DND-41 (cell line): ENCODE data around the gene COX6A1.

Source experiments
- ATAC-seq: fragments of 200-7000 bp; cut with Tn5 transposase; 3 replicates; pipeline ENCODE4 v1.9.1; 2021; ENCODE audit warnings: low read depth; ENCODE audit not compliant: insufficient read depth
- DNase-seq: peaks from one replicate; pipeline ENCODE4 v3.0.0-alpha.2; 2020
- H2AFZ ChIP-seq: 2 replicates; pipeline ENCODE4 v1.6.0; 2012; ENCODE audit warnings: low read depth, low read length
- H3K27ac ChIP-seq: 2 replicates; pipeline ENCODE4 v1.5.1; 2012; ENCODE audit warnings: low read length, inconsistent platforms
- H3K27me3 ChIP-seq: fragments of 200-600 bp; sonication (generic); 2 replicates; pipeline ENCODE4 v1.6.0; 2012; ENCODE audit warnings: low read length, mild to moderate bottlenecking, inconsistent platforms; ENCODE audit not compliant: insufficient read depth, poor library complexity
- H3K36me3 ChIP-seq: 2 replicates; pipeline ENCODE4 v1.5.1; 2012; ENCODE audit warnings: low read length, inconsistent platforms; ENCODE audit not compliant: insufficient read depth
- H3K4me1 ChIP-seq: 2 replicates; pipeline ENCODE4 v1.5.1; 2012; ENCODE audit warnings: mild to moderate bottlenecking, low read length; ENCODE audit not compliant: insufficient read depth
- H3K4me2 ChIP-seq: 2 replicates; pipeline ENCODE4 v1.6.0; 2012; ENCODE audit warnings: mild to moderate bottlenecking, moderate library complexity, low read length, inconsistent platforms; ENCODE audit not compliant: insufficient read depth
- H3K4me3 ChIP-seq, 2 experiments: fragments of 200-600 bp in 1 of 2; shearing (Covaris generic) in 1 of 2; 2 replicates each; pipeline ENCODE4 v1.5.1; 2012 to 2016; ENCODE audit warnings: inconsistent platforms in 2 of 2, low read length in 2 of 2, mild to moderate bottlenecking in 2 of 2, low read depth in 1 of 2, moderate library complexity in 1 of 2
- H3K79me2 ChIP-seq: 2 replicates; pipeline ENCODE4 v1.6.0; 2012; ENCODE audit warnings: low read length, inconsistent platforms; ENCODE audit not compliant: insufficient read depth
- H3K9ac ChIP-seq: 2 replicates; pipeline ENCODE4 v1.6.0; 2012; ENCODE audit warnings: low read depth, mild to moderate bottlenecking, inconsistent platforms, low read length, moderate library complexity
- H3K9me3 ChIP-seq: 2 replicates; pipeline ENCODE4 v1.5.1; 2012; ENCODE audit warnings: low read length, moderate library complexity, mild to moderate bottlenecking, inconsistent platforms; ENCODE audit not compliant: insufficient read depth, severe bottlenecking
- H4K20me1 ChIP-seq: 2 replicates; pipeline ENCODE4 v1.6.0; 2012; ENCODE audit warnings: low read length; ENCODE audit not compliant: insufficient read depth
- CTCF ChIP-seq: IDR thresholded peaks from 2 replicates; pipeline ENCODE4 v1.5.1; 2012; ENCODE audit warnings: borderline replicate concordance, low read length, moderate library complexity, mild to moderate bottlenecking; ENCODE audit not compliant: poor library complexity, severe bottlenecking; ENCODE audit errors: extremely low read depth
- EZH2 ChIP-seq: IDR thresholded peaks from 3 replicates; pipeline ENCODE4 v1.6.1; 2012; ENCODE audit warnings: borderline replicate concordance, low read depth, mild to moderate bottlenecking, moderate library complexity, low read length, inconsistent platforms; ENCODE audit not compliant: severe bottlenecking

Gene COX6A1

GRCh38 chr12:120468325-120468820, 30.5 kb downstream of the COX6A1 start:
- H3K9me3 ChIP-seq: no peaks in the 10 kb centered on the region
- H3K9ac ChIP-seq: peak overlapping the region; percentile 89
- DNase-seq: peak; percentile 20
- peak overlapping the region; percentile 78 for H3K4me2 ChIP-seq
- H4K20me1 ChIP-seq: peaks cover 45% of the 10 kb centered on the region
- H3K4me3 ChIP-seq: peak overlapping the region; percentile 81 to 89
- ATAC-seq: no peak
- H2AFZ ChIP-seq: no peak overlapping the region
- peaks cover 44% of the 10 kb centered on the region for H3K36me3 ChIP-seq
- TF ChIP-seq EZH2: no peak
- TF ChIP-seq CTCF: no peak
- H3K27ac ChIP-seq: peak overlapping the region; percentile 46
- H3K4me1 ChIP-seq: peaks cover 48% of the 10 kb centered on the region
- peaks cover 83% of the 10 kb centered on the region for H3K79me2 ChIP-seq
- no peaks in the 10 kb centered on the region for H3K27me3 ChIP-seq

- H2AFZ ChIP-seq: peak overlapping the region; percentile 89
- peak; percentile 54 for ATAC-seq
- H3K9me3 ChIP-seq: no peaks in the 10 kb centered on the region
- DNase-seq: peak; percentile 67
- H3K27me3 ChIP-seq: no peaks in the 10 kb centered on the region
- H4K20me1 ChIP-seq: peaks cover 40% of the 10 kb centered on the region
- TF ChIP-seq EZH2 (no peak), CTCF (peak; percentile 48)
- H3K4me2 ChIP-seq: peak overlapping the region; percentile 78
- H3K9ac ChIP-seq: peak overlapping the region; percentile 89
- peak overlapping the region; percentile 81 to 89 for H3K4me3 ChIP-seq
- H3K36me3 ChIP-seq: peaks cover 39% of the 10 kb centered on the region
- peaks cover 80% of the 10 kb centered on the region for H3K79me2 ChIP-seq
- peaks cover 48% of the 10 kb centered on the region for H3K4me1 ChIP-seq
- peak overlapping the region; percentile 90 for H3K27ac ChIP-seq
These were observed 31.0 kb downstream of the COX6A1 start for GRCh38 chr12:120468821-120469449.

- ATAC-seq: peak; percentile 89
- Histone ChIP-seq H4K20me1 (peaks cover 37% of the 10 kb centered on the region), H2AFZ (peak within 1 kb of the TSS; percentile 97), H3K27ac (peak within 1 kb of the TSS; percentile 90), H3K36me3 (peaks cover 32% of the 10 kb centered on the region), H3K27me3 (no peaks in the 10 kb centered on the region), H3K4me2 (peak within 1 kb of the TSS; percentile 78), H3K9ac (peak within 1 kb of the TSS; percentile 89), H3K9me3 (no peaks in the 10 kb centered on the region), H3K79me2 (peaks cover 75% of the 10 kb centered on the region), H3K4me1 (peaks cover 48% of the 10 kb centered on the region), H3K4me3 (peak within 1 kb of the TSS; percentile 81 to 89)
- TF ChIP-seq CTCF: peak; percentile 97
- no peak for TF ChIP-seq EZH2
- DNase-seq: peak; percentile 96
These were observed 31.7 kb downstream of the COX6A1 start, which contains the start of gene SRSF9 for GRCh38 chr12:120469450-120470149. SRSF9 (minus strand) TSS chr12:120469748; CDS start chr12:120469609, 139 bp downstream.
